A549 (cell line): Measurements from ENCODE around the gene RING1.

Experiments used
- CTCF ChIP-seq: fragments of >200 bp; sonication (Bioruptor Twin); formaldehyde crosslinking; IDR thresholded peaks from 3 replicates; pipeline ENCODE4 v1.5.1; 2016
- JUN ChIP-seq, 2 experiments: fragments of >200 bp; sonication (Bioruptor Twin); formaldehyde crosslinking; IDR thresholded peaks; 2 replicates in 1 of 2; 3 replicates in 1 of 2; pipeline ENCODE4 v1.6.1; 2016 to 2017
- NR3C1 ChIP-seq: fragments of >200 bp; sonication (Bioruptor Twin); formaldehyde crosslinking; IDR thresholded peaks from 3 replicates; pipeline ENCODE4 v1.6.1; 2017

- TF ChIP-seq NR3C1: no peak
- no peak for TF ChIP-seq CTCF
- TF ChIP-seq JUN (IDR thresholded peaks at IDR 0.05): no peak
Measured at GRCh38 chr6:33175436-33176069, 32.7 kb upstream of the RING1 start.
